Coronary artery (tissue), 2 donors: ENCODE measurements around the gene ANO2.
"Not testable (repeated sequence)": the region's sequence is repeated elsewhere in the genome, so short reads cannot be mapped to it uniquely, and the experiment has no call there.

ENCODE experiments used
- DNase-seq: peaks from one replicate; pipeline ENCODE4 v3.0.0-alpha.2; 2017; ENCODE audit warnings: low spot score
- H3K27ac ChIP-seq, 2 donors: fragments of 200-600 bp; sonication (generic); one replicate each; pipeline ENCODE4 v1.5.1; 2016 to 2019
- H3K4me3 ChIP-seq: fragments of 200-600 bp; sonication (generic); 2 replicates; pipeline ENCODE4 v1.5.1; 2016; ENCODE audit warnings: mild to moderate bottlenecking, moderate library complexity
- TF ChIP-seq, protein P1 (sequence below): fragments of 200-600 bp; sonication (generic); IDR thresholded peaks from one replicate; pipeline ENCODE4 v1.5.1; 2019; ENCODE audit warnings: antibody characterized with exemption

ANO2 gene

DNA sequence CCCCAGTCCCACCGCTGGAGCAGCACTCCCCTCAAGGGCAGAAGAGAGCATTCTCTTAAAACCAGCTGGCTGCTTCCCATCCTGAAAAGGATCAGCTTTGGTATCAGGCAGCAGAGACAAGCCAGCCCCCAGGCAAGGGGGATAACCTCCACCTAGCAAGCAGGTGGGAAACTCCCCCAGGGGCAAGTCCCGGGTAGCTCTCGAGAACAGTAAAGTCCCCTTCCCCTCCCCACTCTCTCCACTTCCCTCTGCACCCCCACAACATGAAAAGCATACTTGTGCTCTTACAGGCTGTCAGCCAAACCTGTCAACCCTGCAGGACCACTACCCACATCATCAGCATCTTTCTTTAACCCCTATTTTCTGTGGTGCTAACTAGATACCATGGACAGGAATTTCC is 259.1 kb downstream of the ANO2 start:
- DNase-seq = no peak
- no peak overlapping the region for H3K27ac ChIP-seq
- TF ChIP-seq, protein P1, sequence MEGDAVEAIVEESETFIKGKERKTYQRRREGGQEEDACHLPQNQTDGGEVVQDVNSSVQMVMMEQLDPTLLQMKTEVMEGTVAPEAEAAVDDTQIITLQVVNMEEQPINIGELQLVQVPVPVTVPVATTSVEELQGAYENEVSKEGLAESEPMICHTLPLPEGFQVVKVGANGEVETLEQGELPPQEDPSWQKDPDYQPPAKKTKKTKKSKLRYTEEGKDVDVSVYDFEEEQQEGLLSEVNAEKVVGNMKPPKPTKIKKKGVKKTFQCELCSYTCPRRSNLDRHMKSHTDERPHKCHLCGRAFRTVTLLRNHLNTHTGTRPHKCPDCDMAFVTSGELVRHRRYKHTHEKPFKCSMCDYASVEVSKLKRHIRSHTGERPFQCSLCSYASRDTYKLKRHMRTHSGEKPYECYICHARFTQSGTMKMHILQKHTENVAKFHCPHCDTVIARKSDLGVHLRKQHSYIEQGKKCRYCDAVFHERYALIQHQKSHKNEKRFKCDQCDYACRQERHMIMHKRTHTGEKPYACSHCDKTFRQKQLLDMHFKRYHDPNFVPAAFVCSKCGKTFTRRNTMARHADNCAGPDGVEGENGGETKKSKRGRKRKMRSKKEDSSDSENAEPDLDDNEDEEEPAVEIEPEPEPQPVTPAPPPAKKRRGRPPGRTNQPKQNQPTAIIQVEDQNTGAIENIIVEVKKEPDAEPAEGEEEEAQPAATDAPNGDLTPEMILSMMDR = no peak
- no peak overlapping the region for H3K4me3 ChIP-seq

GRCh38 chr12:5684989-5685388 is 260.1 kb downstream of the ANO2 start:
- no peak overlapping the region for H3K4me3 ChIP-seq
- TF ChIP-seq, protein P1 = no peak
- no peak for DNase-seq
- no peak overlapping the region for H3K27ac ChIP-seq

GRCh38 chr12:5682581-5682980 is 262.5 kb downstream of the ANO2 start:
- TF ChIP-seq, protein P1 = no peak
- no peak overlapping the region for H3K27ac ChIP-seq
- no peak overlapping the region for H3K4me3 ChIP-seq
- no peak for DNase-seq

DNA sequence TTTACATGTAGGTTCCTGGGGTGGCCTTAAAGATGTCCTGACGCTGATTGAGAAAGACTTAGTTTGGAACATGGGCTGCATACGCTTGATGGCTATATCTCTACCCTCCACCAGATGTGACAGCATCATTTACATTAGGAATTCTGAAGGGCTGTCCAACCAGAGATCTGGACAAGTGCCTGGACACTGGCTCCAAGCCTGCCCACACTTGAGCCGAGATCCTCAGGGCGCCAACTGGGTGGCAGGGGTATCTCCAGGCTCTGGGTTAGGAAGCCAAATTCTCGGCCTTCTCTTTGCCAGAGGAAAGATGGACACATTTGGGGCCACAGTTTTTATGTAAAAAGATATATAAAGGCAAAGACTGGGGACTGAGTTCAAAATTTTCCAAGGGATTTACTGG is 266.9 kb downstream of the ANO2 start:
- H3K4me3 ChIP-seq = no peak overlapping the region
- DNase-seq = no peak
- H3K27ac ChIP-seq = no peak overlapping the region
- TF ChIP-seq, protein P1 = no peak

DNA sequence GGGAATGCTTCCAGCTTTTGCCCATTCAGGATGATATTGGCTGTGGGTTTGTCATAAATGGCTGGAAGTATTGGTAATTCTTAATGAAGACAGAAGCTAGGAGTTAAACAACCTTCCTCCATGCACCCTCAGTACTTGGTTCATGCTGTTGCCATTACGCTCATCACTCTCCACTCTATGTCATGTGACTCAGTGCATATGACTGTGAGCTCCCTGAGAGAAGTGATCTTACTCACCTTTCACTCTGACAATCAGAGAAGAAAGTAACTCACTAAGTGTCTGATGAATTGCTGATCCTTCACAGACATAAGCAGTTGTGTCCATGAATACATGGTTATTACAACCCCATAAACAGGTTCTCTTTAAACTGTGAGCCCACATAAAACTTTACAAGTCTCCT is 275.4 kb downstream of the ANO2 start:
- not testable (repeated sequence) for H3K27ac ChIP-seq, H3K4me3 ChIP-seq, DNase-seq

- Histone ChIP-seq H3K4me3 (no peak overlapping the region), H3K27ac (no peak overlapping the region)
- TF ChIP-seq, protein P1 = no peak
- DNase-seq = no peak
Observed at GRCh38 chr12:5665615-5666014, 279.4 kb downstream of the ANO2 start.

- TF ChIP-seq, protein P1 = no peak
- Histone ChIP-seq H3K27ac (no peak overlapping the region), H3K4me3 (no peak overlapping the region)
- no peak for DNase-seq
Observed at GRCh38 chr12:5661811-5662210, 283.2 kb downstream of the ANO2 start.

GRCh38 chr12:5660238-5660637 is 284.8 kb downstream of the ANO2 start:
- TF ChIP-seq, protein P1 = no peak
- Histone ChIP-seq H3K27ac (no peak overlapping the region), H3K4me3 (no peak overlapping the region)
- no peak for DNase-seq

DNA sequence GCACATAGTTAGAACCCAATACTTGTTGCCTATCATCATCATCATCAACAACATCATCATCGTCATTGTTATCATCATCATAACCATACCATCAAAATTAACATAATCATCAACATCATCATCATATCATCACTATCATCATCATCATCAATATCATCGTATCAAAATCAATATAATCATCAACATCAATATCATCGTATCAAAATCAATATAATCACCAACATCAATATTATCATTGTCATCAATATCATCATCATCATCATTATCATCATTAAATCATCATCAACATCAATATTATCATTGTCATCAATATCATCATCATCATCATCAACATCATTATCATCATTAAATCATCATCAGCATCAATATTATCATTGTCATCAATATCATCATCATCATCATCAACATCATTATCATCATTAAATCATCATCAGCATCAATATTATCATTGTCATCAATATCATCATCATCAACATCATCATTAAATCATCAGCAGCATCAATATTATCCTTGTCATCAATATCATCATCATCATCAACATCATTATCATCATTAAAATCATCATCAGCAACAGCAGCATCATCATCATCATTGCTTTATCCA is 286.6 kb downstream of the ANO2 start:
- H3K4me3 ChIP-seq, DNase-seq, H3K27ac ChIP-seq: not testable (repeated sequence)
